IMR-90 (cell line): ENCODE results near the gene ANKRD13B. TPM values are rescaled to one million over a fixed set of nuclear protein-coding genes. Genes with fewer than 3 reads are reported as not detected.

ENCODE experiments used
- ATAC-seq: fragments of 200-7000 bp; cut with Tn5 transposase; 2 replicates; pipeline ENCODE4 v1.9.1; 2020; ENCODE audit warnings: low read depth, mild to moderate bottlenecking, moderate library complexity
- BruUV-seq: library from RNA; stranded (reverse); fragments of 400-500 nt; replicated peaks from 2 replicates; lab custom pipeline; 2021; lab: Mats Ljungman, UMichigan
- CTCF ChIA-PET: fragments of 300-600 bp; formaldehyde crosslinking; extraction: SDS; loops from one replicate; lab custom pipeline; 2021; ENCODE audit warnings: antibody characterized with exemption; lab: Yijun Ruan, JAX
- POLR2A ChIA-PET: fragments of 300-600 bp; sonication (Branson Sonifier 250); formaldehyde crosslinking; loops from one replicate; lab custom pipeline; 2022; ENCODE audit warnings: antibody characterized with exemption; ENCODE audit not compliant: unreplicated experiment; lab: Charles Lee
- DNase-seq: peaks from one replicate; pipeline ENCODE4 v3.0.0; 2013
- H2AFZ ChIP-seq: replicated peaks from 2 replicates; pipeline ENCODE3; 2013; ENCODE audit warnings: low read length, mild to moderate bottlenecking; ENCODE audit not compliant: poor library complexity
- H2AK5ac ChIP-seq: 2 replicates; pipeline ENCODE4 v1.6.1; 2013; ENCODE audit warnings: low read depth, low read length, inconsistent platforms
- H2AK9ac ChIP-seq: replicated peaks from 2 replicates; pipeline ENCODE3; 2013; ENCODE audit warnings: mild to moderate bottlenecking, low read depth, low read length, moderate library complexity; ENCODE audit not compliant: poor library complexity
- H2BK120ac ChIP-seq: 2 replicates; pipeline ENCODE4 v1.6.1; 2013; ENCODE audit warnings: low read depth, low read length, inconsistent platforms
- H2BK15ac ChIP-seq: 3 replicates; pipeline ENCODE4 v1.6.1; 2013; ENCODE audit warnings: low read depth, low read length, inconsistent platforms
- H2BK20ac ChIP-seq: 2 replicates; pipeline ENCODE4 v1.6.1; 2013; ENCODE audit warnings: low read depth, mild to moderate bottlenecking, inconsistent platforms, low read length, moderate library complexity
- H2BK5ac ChIP-seq: 2 replicates; pipeline ENCODE4 v1.6.1; 2013; ENCODE audit warnings: mild to moderate bottlenecking, low read depth, low read length, inconsistent platforms; ENCODE audit not compliant: poor library complexity, severe bottlenecking
- H3K14ac ChIP-seq: replicated peaks from 2 replicates; pipeline ENCODE4 v1.6.1; 2013; ENCODE audit warnings: low read depth, low read length, inconsistent platforms
- H3K18ac ChIP-seq: 2 replicates; pipeline ENCODE4 v1.6.1; 2013; ENCODE audit warnings: low read depth, low read length, control low read depth
- H3K23ac ChIP-seq: 2 replicates; pipeline ENCODE4 v1.6.1; 2013; ENCODE audit warnings: low read depth, low read length, inconsistent platforms
- H3K27ac ChIP-seq: 2 replicates; pipeline ENCODE4 v1.5.1; 2013; ENCODE audit warnings: mild to moderate bottlenecking, control low read depth, low read length; ENCODE audit not compliant: insufficient read depth
- H3K27me3 ChIP-seq: 2 replicates; pipeline ENCODE4 v1.6.1; 2013; ENCODE audit warnings: low read length; ENCODE audit not compliant: control insufficient read depth, insufficient read depth
- H3K36me3 ChIP-seq: 2 replicates; pipeline ENCODE4 v1.6.1; 2013; ENCODE audit warnings: low read length, mixed read lengths; ENCODE audit not compliant: control insufficient read depth, insufficient read depth
- H3K4ac ChIP-seq: 2 replicates; pipeline ENCODE4 v1.6.1; 2013; ENCODE audit warnings: low read depth, low read length, inconsistent platforms
- H3K4me1 ChIP-seq: 2 replicates; pipeline ENCODE4 v1.6.1; 2013; ENCODE audit warnings: low read length, mixed read lengths; ENCODE audit not compliant: control insufficient read depth, insufficient read depth
- H3K4me2 ChIP-seq: 2 replicates; pipeline ENCODE4 v1.6.1; 2013; ENCODE audit warnings: low read depth, mild to moderate bottlenecking, control low read depth, low read length, moderate library complexity
- H3K4me3 ChIP-seq: 2 replicates; pipeline ENCODE4 v1.5.1; 2013; ENCODE audit warnings: low read depth, mild to moderate bottlenecking, control low read depth, low read length, moderate library complexity; ENCODE audit not compliant: insufficient read depth
- H3K56ac ChIP-seq: 2 replicates; pipeline ENCODE4 v1.6.1; 2013; ENCODE audit warnings: low read length, inconsistent platforms; ENCODE audit not compliant: insufficient read depth; ENCODE audit errors: extremely low read depth
- H3K79me1 ChIP-seq, 2 experiments: 2 replicates each; pipeline ENCODE4 v1.6.1; 2013; ENCODE audit warnings: low read length in 2 of 2, inconsistent platforms in 1 of 2, low read depth in 1 of 2
- H3K9ac ChIP-seq: 2 replicates; pipeline ENCODE4 v1.6.1; 2013; ENCODE audit warnings: low read depth, low read length, control low read depth
- H3K9me1 ChIP-seq: 2 replicates; pipeline ENCODE4 v1.6.1; 2013; ENCODE audit warnings: low read length, inconsistent platforms; ENCODE audit not compliant: insufficient read depth
- H3K9me3 ChIP-seq: 2 replicates; pipeline ENCODE4 v1.6.1; 2013; ENCODE audit warnings: low read length; ENCODE audit not compliant: control insufficient read depth, insufficient read depth
- H4K20me1 ChIP-seq: 2 replicates; pipeline ENCODE4 v1.6.1; 2013; ENCODE audit warnings: low read length, inconsistent platforms; ENCODE audit not compliant: insufficient read depth
- H4K5ac ChIP-seq: 2 replicates; pipeline ENCODE4 v1.6.1; 2013; ENCODE audit warnings: mild to moderate bottlenecking, low read depth, low read length, control low read depth
- H4K8ac ChIP-seq, 2 experiments: 2 replicates each; pipeline ENCODE4 v1.6.1; 2013; ENCODE audit warnings: low read depth in 2 of 2, low read length in 2 of 2, control low read depth in 1 of 2, inconsistent platforms in 1 of 2
- H4K91ac ChIP-seq: 2 replicates; pipeline ENCODE4 v1.6.1; 2013; ENCODE audit warnings: low read depth, low read length, inconsistent platforms; ENCODE audit not compliant: insufficient read depth
- CEBPB ChIP-seq: IDR thresholded peaks from 2 replicates; pipeline ENCODE4 v1.6.1; 2012; ENCODE audit warnings: low read depth, low read length, improper control_type of control experiment
- ELK1 ChIP-seq: fragments of 150-350 bp; IDR thresholded peaks from 2 replicates; pipeline ENCODE4 v1.6.1; 2016; ENCODE audit warnings: low read depth, mild to moderate bottlenecking, low read length, moderate library complexity, borderline replicate concordance
- FOS ChIP-seq: fragments of 150-350 bp; IDR thresholded peaks from 2 replicates; pipeline ENCODE4 v1.6.1; 2016; ENCODE audit warnings: low read depth, low read length
- NFE2L2 ChIP-seq: fragments of 150-350 bp; IDR thresholded peaks from 2 replicates; pipeline ENCODE4 v1.6.1; 2016; ENCODE audit warnings: low read depth, mild to moderate bottlenecking, low read length
- RFX5 ChIP-seq: IDR thresholded peaks from 2 replicates; pipeline ENCODE4 v1.8.0; 2012; ENCODE audit warnings: low read depth, mild to moderate bottlenecking, low read length, moderate library complexity
- SMC3 ChIP-seq: fragments of 150-350 bp; IDR thresholded peaks from 2 replicates; pipeline ENCODE4 v1.6.1; 2016; ENCODE audit warnings: low read depth, mild to moderate bottlenecking, antibody characterized with exemption, low read length, moderate library complexity
- WGBS, 2 experiments: methylation state at CpG; one replicate each; pipeline versions ENCODE4 v1.1.5 to v1.1.7; 2013; ENCODE audit warnings: missing lambda C conversion rate in 2 of 2; ENCODE audit not compliant: insufficient read length in 1 of 2; ENCODE audit errors: extremely low coverage in 2 of 2; 5-methylcytosine and 5-hydroxymethylcytosine counted together
- dilution Hi-C: fragments of 300-500 bp; cut with HindIII; formaldehyde crosslinking; loops from one replicate; pipeline ENCODE4 v1.14.3; 2018; ENCODE audit warnings: low sequenced_read_pairs; ENCODE audit not compliant: unreplicated experiment
- in situ Hi-C: fragments of 300-500 bp; cut with MboI; formaldehyde crosslinking; loops from 3 replicates; pipeline ENCODE4 v1.14.3; 2019; ENCODE audit warnings: low sequenced_read_pairs, inconsistent platforms, mixed read lengths
- intact Hi-C: fragments of 100-400 bp; cut with micrococcal nuclease; formaldehyde crosslinking; loops from 2 replicates; pipeline ENCODE4 v1.10.0; 2022
- polyA plus RNA-seq, 3 experiments: library from polyadenylated mRNA; depleted of rRNA; stranded (reverse); fragments of >200 nt; gene quantifications; 2 replicates each; pipeline ENCODE4 v1.2.3, GENCODE V29; 2012; ENCODE audit warnings: low replicate concordance in 1 of 3
- total RNA-seq: library from RNA; depleted of rRNA; stranded (reverse); fragments of >200 nt; gene quantifications from 2 replicates; pipeline ENCODE4 v1.2.3, GENCODE V29; 2012
- TF ChIP-seq, protein P1 (sequence below): fragments of 150-350 bp; IDR thresholded peaks from 2 replicates; pipeline ENCODE4 v1.6.1; 2017; ENCODE audit warnings: mild to moderate bottlenecking, antibody characterized with exemption, low read length, low read depth

ANKRD13B gene
- total and polyA plus RNA-seq, 2 of the 4 experiments (the other 2 are of a cell fraction): 0.90 to 4.0 TPM

GRCh38 chr17:29620271-29620670 is 27.3 kb downstream of the ANKRD13B start:
- H2BK20ac ChIP-seq: no peak overlapping the region
- no peak overlapping the region for H3K56ac ChIP-seq
- H3K14ac ChIP-seq: peak overlapping the region; percentile 58; the same call in 1 of the 2 replicates
- peaks cover 9% of the 10 kb centered on the region; the same call in 1 of the 2 replicates for H4K20me1 ChIP-seq
- peak overlapping the region; percentile 4; the same call in 1 of the 2 replicates for H2AK5ac ChIP-seq
- H3K36me3 ChIP-seq: no peaks in the 10 kb centered on the region; the same call in 1 of the 2 replicates
- TF ChIP-seq, protein P1, sequence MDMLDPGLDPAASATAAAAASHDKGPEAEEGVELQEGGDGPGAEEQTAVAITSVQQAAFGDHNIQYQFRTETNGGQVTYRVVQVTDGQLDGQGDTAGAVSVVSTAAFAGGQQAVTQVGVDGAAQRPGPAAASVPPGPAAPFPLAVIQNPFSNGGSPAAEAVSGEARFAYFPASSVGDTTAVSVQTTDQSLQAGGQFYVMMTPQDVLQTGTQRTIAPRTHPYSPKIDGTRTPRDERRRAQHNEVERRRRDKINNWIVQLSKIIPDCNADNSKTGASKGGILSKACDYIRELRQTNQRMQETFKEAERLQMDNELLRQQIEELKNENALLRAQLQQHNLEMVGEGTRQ: no peak
- TF ChIP-seq RFX5 (no peak), CEBPB (no peak), FOS (no peak), ELK1 (no peak), SMC3 (no peak), NFE2L2 (no peak)
- H2AFZ ChIP-seq: peak overlapping the region; percentile 61
- no peak overlapping the region for H3K18ac ChIP-seq
- H2BK15ac ChIP-seq: no peak overlapping the region
- dilution Hi-C loops: no loop called here
- peaks cover 22% of the 10 kb centered on the region for H3K9me1 ChIP-seq
- POLR2A ChIA-PET: no interaction called here
- no peak overlapping the region for H4K5ac ChIP-seq
- 80% methylated on average over 1 of the region's 4 CpGs; no CpG with 5 or more reads in 1 of the 2 experiments for WGBS, 2 experiments
- in situ Hi-C loops: no loop called here
- H3K4me1 ChIP-seq: peaks cover 15% of the 10 kb centered on the region
- no TSS peak for BruUV-seq
- peaks cover 0 to 22% of the 10 kb centered on the region in 2 experiments; a peak in 1 of 4 replicates for H3K79me1 ChIP-seq
- peak overlapping the region; percentile 24; the same call in 1 of the 2 replicates for H2BK120ac ChIP-seq
- no peak overlapping the region for H3K23ac ChIP-seq
- CTCF ChIA-PET: interaction anchor here (0.6 kb wide), 1 partner anchor 242 kb away, joined by 6 read pairs; no protein-coding TSS in a partner anchor
- no peaks in the 10 kb centered on the region; the same call in 1 of the 2 replicates for H3K27me3 ChIP-seq
- peak overlapping the region; percentile 46; the same call in 1 of the 2 replicates for H3K4ac ChIP-seq
- no peak overlapping the region for H2BK5ac ChIP-seq
- intact Hi-C loops: no loop called here
- no peaks in the 10 kb centered on the region for H3K9me3 ChIP-seq
- H3K27ac ChIP-seq: no peak overlapping the region
- peak overlapping the region; percentile 83 for H2AK9ac ChIP-seq
- DNase-seq (peak; percentile 47), ATAC-seq (no peak)
- no peak overlapping the region for H4K91ac ChIP-seq
- no peak overlapping the region for H3K4me3 ChIP-seq
- no peak overlapping the region for H3K4me2 ChIP-seq
- no peak overlapping the region for H3K9ac ChIP-seq
- H4K8ac ChIP-seq: 0 out of 4 replicates have a peak overlapping the region, but pooled peaks of 1 of the 2 experiments have one; percentile 26
